ENCODE data around the gene PDE4B. TPM values are rescaled to one million over a fixed set of nuclear protein-coding genes. Genes with fewer than 3 reads are reported as not detected.

The PDE4B gene
- polyA plus RNA-seq, 2 of the 4 experiments (the other 2 are of a cell fraction): 20.2 to 56.8 TPM

DNA sequence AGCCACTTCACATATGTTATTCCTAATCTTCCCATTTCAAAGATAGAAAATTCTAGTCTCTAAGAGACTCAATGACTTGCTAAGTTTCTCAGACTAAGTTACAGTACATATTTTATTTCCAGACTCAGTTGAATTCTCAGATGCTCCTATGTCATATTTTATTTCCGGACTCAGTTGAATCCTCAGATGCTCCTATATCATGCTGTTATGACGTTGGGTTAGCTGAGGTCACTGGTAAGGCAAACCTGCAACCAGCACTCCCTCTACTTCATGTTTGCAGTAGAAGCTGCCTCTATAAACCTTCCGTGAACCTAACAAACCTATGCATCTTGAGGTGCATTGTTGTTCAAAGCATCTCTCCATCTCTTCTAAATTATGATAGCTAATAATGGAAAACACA, 554.2 kb downstream of the PDE4B start:
- 17% methylated on average over 3 of the region's 3 CpGs for WGBS (ENCODE audit: missing lambda C conversion rate)
- ATAC-seq (peak in 1 of 2 experiments; percentile 21; a peak in 2 of 6 replicates), DNase-seq (ENCODE audit: low read depth in 1 of 2, low spot score in 1 of 2) (no peak), FAIRE-seq (no peak)
- H3K4me3 ChIP-seq: no peak overlapping the region
- ChIA-PET POLR2A (interaction anchor here (1.1 kb wide), 1 partner anchor 15 kb away, joined by 3 read pairs; no protein-coding TSS in a partner anchor), CTCF (interaction anchor here (0.5 to 1.2 kb wide), 4 partner anchors 26 to 157 kb away, joined by 3 to 4 read pairs (median 4); no protein-coding TSS in a partner anchor)
- H3K4me2 ChIP-seq: peak overlapping the region; percentile 75
- H3K4me1 ChIP-seq: peaks cover 99% of the 10 kb centered on the region
- peak overlapping the region; percentile 73 to 75; a peak in 5 of 6 replicates for H3K27ac ChIP-seq
- H3K9me3 ChIP-seq: no peaks in the 10 kb centered on the region
- no peak for TF ChIP-seq ATOH8 (CRISPR knock-in tag; IDR thresholded peaks at IDR 0.05; ENCODE audit: low read depth)
- TF ChIP-seq MAFK (IDR thresholded peaks at IDR 0.05; ENCODE audit: partially characterized antibody): no peak
- no peak for TF ChIP-seq FOXS1 (CRISPR knock-in tag; IDR thresholded peaks at IDR 0.05)
- no peak for TF ChIP-seq ZFP36 (IDR thresholded peaks at IDR 0.05; ENCODE audit: borderline replicate concordance, partially characterized antibody)
- TF ChIP-seq CBX2 (IDR thresholded peaks at IDR 0.05; ENCODE audit: borderline replicate concordance, low read depth): no peak
- TF ChIP-seq POLR2AphosphoS2 (conservative IDR thresholded peaks at IDR 0.05; ENCODE audit: low read length): no peak
- TF ChIP-seq MYC (IDR thresholded peaks at IDR 0.05; ENCODE audit: borderline replicate concordance, low read length): no peak
- TF ChIP-seq PBX3 (IDR thresholded peaks at IDR 0.05): no peak
- no peak for TF ChIP-seq HOXB13 (CRISPR knock-in tag; IDR thresholded peaks at IDR 0.05; ENCODE audit: low read depth)

GRCh38 chr1:66348776-66349175, 556.1 kb downstream of the PDE4B start:
- Histone ChIP-seq H3K27ac (peak overlapping the region; percentile 73 to 84), H3K4me3 (no peak overlapping the region), H3K4me1 (peaks cover 99% of the 10 kb centered on the region), H3K4me2 (peak overlapping the region; percentile 75), H3K9me3 (no peaks in the 10 kb centered on the region)
- ChIA-PET POLR2A (no interaction called here), CTCF (no interaction called here)
- ATAC-seq (no peak), DNase-seq (ENCODE audit: low read depth in 1 of 2, low spot score in 1 of 2) (no peak), FAIRE-seq (no peak)
- WGBS (ENCODE audit: missing lambda C conversion rate): 2% methylated on average over 1 of the region's 1 CpG
- TF ChIP-seq MYC (IDR thresholded peaks at IDR 0.05; ENCODE audit: borderline replicate concordance, low read length) (no peak), EP300 (IDR thresholded peaks at IDR 0.05) (no peak), TFCP2L1 (CRISPR knock-in tag; IDR thresholded peaks at IDR 0.05) (no peak), ZFP36 (IDR thresholded peaks at IDR 0.05; ENCODE audit: borderline replicate concordance, partially characterized antibody) (no peak), RFX5 (IDR thresholded peaks at IDR 0.05) (no peak), EHMT2 (IDR thresholded peaks at IDR 0.05; ENCODE audit: low read depth) (no peak), HEYL (CRISPR knock-in tag; IDR thresholded peaks at IDR 0.05) (no peak), HOXB13 (CRISPR knock-in tag; IDR thresholded peaks at IDR 0.05; ENCODE audit: low read depth) (no peak), HOXA7 (CRISPR knock-in tag; IDR thresholded peaks at IDR 0.05) (no peak), HMGXB4 (CRISPR knock-in tag; IDR thresholded peaks at IDR 0.05; ENCODE audit: borderline replicate concordance) (no peak), ZNF302 (CRISPR knock-in tag; IDR thresholded peaks at IDR 0.05) (no peak), MAFK (IDR thresholded peaks at IDR 0.05; ENCODE audit: partially characterized antibody) (no peak), CHD2 (IDR thresholded peaks at IDR 0.05; ENCODE audit: low read length, partially characterized antibody) (no peak), REST (IDR thresholded peaks at IDR 0.05) (no peak), BHLHE40 (IDR thresholded peaks at IDR 0.05; ENCODE audit: low read depth, low read length) (no peak)
- TF ChIP-seq, protein P1, sequence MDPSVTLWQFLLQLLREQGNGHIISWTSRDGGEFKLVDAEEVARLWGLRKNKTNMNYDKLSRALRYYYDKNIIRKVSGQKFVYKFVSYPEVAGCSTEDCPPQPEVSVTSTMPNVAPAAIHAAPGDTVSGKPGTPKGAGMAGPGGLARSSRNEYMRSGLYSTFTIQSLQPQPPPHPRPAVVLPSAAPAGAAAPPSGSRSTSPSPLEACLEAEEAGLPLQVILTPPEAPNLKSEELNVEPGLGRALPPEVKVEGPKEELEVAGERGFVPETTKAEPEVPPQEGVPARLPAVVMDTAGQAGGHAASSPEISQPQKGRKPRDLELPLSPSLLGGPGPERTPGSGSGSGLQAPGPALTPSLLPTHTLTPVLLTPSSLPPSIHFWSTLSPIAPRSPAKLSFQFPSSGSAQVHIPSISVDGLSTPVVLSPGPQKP (IDR thresholded peaks at IDR 0.05; ENCODE audit: low read depth, low read length): no peak
- TF ChIP-seq, protein P2, sequence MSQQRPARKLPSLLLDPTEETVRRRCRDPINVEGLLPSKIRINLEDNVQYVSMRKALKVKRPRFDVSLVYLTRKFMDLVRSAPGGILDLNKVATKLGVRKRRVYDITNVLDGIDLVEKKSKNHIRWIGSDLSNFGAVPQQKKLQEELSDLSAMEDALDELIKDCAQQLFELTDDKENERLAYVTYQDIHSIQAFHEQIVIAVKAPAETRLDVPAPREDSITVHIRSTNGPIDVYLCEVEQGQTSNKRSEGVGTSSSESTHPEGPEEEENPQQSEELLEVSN (IDR thresholded peaks at IDR 0.05; ENCODE audit: borderline replicate concordance, low read depth): no peak

Data from A549 (cell line).